ENCODE data around the gene RAD51B.

The RAD51B gene

GRCh38 chr14:68599896-68600610 lies 780.5 kb downstream of the RAD51B start:
- peak in 1 of 58 donors; percentile 43 for DNase-seq

GRCh38 chr14:68602507-68602906 lies 782.9 kb downstream of the RAD51B start:
- DNase-seq = no peak

- DNase-seq = no peak
Measured at GRCh38 chr14:68603533-68604360, 784.2 kb downstream of the RAD51B start.

- no peak for DNase-seq
Measured at GRCh38 chr14:68604361-68604730, 784.8 kb downstream of the RAD51B start.

GRCh38 chr14:68604822-68605221 lies 785.2 kb downstream of the RAD51B start:
- DNase-seq = no peak

- DNase-seq = peak in 2 of 58 donors; percentile 11 to 18
Measured at GRCh38 chr14:68606176-68606575, 786.6 kb downstream of the RAD51B start.

GRCh38 chr14:68606644-68607043 lies 787.1 kb downstream of the RAD51B start:
- DNase-seq = no peak

GRCh38 chr14:68607081-68607866 lies 787.7 kb downstream of the RAD51B start:
- DNase-seq = no peak

GRCh38 chr14:68607867-68608573 lies 788.4 kb downstream of the RAD51B start:
- DNase-seq = peak in 15 of 58 donors; percentile 18 to 45 (median 27)

GRCh38 chr14:68608574-68608962 lies 789.0 kb downstream of the RAD51B start:
- DNase-seq = no peak

GRCh38 chr14:68609012-68609411 lies 789.4 kb downstream of the RAD51B start:
- DNase-seq = no peak

GRCh38 chr14:68610251-68610793 lies 790.7 kb downstream of the RAD51B start:
- DNase-seq = no peak

GRCh38 chr14:68611599-68611998 lies 792.0 kb downstream of the RAD51B start:
- no peak for DNase-seq

GRCh38 chr14:68612049-68612448 lies 792.5 kb downstream of the RAD51B start:
- DNase-seq = no peak

GRCh38 chr14:68616221-68616902 lies 796.8 kb downstream of the RAD51B start:
- no peak for DNase-seq

GRCh38 chr14:68619790-68620574 lies 800.4 kb downstream of the RAD51B start:
- DNase-seq = no peak

- peak in 17 of 58 donors; percentile 13 to 52 (median 32) for DNase-seq
Measured at GRCh38 chr14:68621400-68622365, 802.1 kb downstream of the RAD51B start.

GRCh38 chr14:68622856-68623255 lies 803.3 kb downstream of the RAD51B start:
- DNase-seq = no peak
